ENCODE measurements around the gene TLE1. TPM values are rescaled to one million over a fixed set of nuclear protein-coding genes. Genes with fewer than 3 reads are reported as not detected.

Gene TLE1
- total and polyA plus RNA-seq, 9 of the 15 experiments (the other 6 are each of a cell fraction or from before 2014, with no cell fraction given) = 0.11 TPM; not detected in 8

- TF ChIP-seq ZBTB5 (IDR thresholded peaks at IDR 0.05) (no peak), SNIP1 (IDR thresholded peaks at IDR 0.05; ENCODE audit: low read depth) (no peak), ZNF699 (CRISPR knock-in tag; IDR thresholded peaks at IDR 0.05; ENCODE audit: insufficient replicate concordance) (no peak)
- TF ChIP-seq, protein P1, sequence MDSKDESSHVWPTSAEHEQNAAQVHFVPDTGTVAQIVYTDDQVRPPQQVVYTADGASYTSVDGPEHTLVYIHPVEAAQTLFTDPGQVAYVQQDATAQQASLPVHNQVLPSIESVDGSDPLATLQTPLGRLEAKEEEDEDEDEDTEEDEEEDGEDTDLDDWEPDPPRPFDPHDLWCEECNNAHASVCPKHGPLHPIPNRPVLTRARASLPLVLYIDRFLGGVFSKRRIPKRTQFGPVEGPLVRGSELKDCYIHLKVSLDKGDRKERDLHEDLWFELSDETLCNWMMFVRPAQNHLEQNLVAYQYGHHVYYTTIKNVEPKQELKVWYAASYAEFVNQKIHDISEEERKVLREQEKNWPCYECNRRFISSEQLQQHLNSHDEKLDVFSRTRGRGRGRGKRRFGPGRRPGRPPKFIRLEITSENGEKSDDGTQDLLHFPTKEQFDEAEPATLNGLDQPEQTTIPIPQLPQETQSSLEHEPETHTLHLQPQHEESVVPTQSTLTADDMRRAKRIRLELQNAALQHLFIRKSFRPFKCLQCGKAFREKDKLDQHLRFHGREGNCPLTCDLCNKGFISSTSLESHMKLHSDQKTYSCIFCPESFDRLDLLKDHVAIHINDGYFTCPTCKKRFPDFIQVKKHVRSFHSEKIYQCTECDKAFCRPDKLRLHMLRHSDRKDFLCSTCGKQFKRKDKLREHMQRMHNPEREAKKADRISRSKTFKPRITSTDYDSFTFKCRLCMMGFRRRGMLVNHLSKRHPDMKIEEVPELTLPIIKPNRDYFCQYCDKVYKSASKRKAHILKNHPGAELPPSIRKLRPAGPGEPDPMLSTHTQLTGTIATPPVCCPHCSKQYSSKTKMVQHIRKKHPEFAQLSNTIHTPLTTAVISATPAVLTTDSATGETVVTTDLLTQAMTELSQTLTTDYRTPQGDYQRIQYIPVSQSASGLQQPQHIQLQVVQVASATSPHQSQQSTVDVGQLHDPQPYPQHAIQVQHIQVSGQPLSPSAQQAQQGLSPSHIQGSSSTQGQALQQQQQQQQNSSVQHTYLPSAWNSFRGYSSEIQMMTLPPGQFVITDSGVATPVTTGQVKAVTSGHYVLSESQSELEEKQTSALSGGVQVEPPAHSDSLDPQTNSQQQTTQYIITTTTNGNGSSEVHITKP (IDR thresholded peaks at IDR 0.05; ENCODE audit: partially characterized antibody) = no peak
Observed at GRCh38 chr9:81683238-81683637, 6.1 kb downstream of the TLE1 start (continued).

DNA sequence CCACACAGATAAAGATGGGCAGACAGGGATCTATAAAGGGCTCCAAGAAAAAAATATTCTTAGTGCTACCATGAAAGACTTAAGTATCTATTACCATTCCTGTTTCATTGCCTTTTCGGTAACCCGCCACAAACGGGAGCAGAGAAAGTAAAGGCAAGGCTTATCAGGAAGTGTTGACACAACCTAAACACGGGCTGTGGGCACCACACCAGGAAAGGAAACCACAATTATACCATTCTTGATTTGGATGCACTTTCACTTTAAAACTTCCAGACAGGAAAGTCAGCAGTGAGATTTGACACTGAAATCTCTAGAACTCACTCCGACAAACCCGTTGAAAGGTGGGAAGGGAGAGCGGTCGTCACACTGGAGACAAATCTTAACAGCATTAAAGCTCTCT is 6.5 kb downstream of the TLE1 start:
- H3K36me3 ChIP-seq (ENCODE audit: control insufficient read depth, insufficient read depth, low read length) = no peaks in the 10 kb centered on the region
- H3K27me3 ChIP-seq (ENCODE audit: control insufficient read depth in 2 of 2, insufficient read depth in 2 of 2, low read length in 2 of 2) = no peaks in the 10 kb centered on the region
- H3K4me3 ChIP-seq = no peak overlapping the region
- H3K79me2 ChIP-seq (ENCODE audit: control insufficient read depth, insufficient read depth, low read length) = no peaks in the 10 kb centered on the region
- DNase-seq (ENCODE audit: extremely low read depth in 1 of 4, low spot score in 3 of 4) (no peak), ATAC-seq (no peak), FAIRE-seq (no peak)
- no peak overlapping the region for H3K9ac ChIP-seq (ENCODE audit: insufficient read depth in 1 of 2, low read depth in 2 of 2, low read length in 2 of 2)
- H3K9me3 ChIP-seq (replicated peaks; ENCODE audit: control insufficient read depth, insufficient read depth, low read depth, low read length) = no peaks in the 10 kb centered on the region
- intact Hi-C loops (cut with micrococcal nuclease) = no loop called here
- no peak overlapping the region for H3K27ac ChIP-seq (ENCODE audit: extremely low read depth, low read depth, low read length)
- no peaks in the 10 kb centered on the region for H3K9me1 ChIP-seq (ENCODE audit: control insufficient read depth, insufficient read depth, low read length)
- no peak overlapping the region for H3K4me2 ChIP-seq (ENCODE audit: insufficient read depth, low read length)
- H3K4me1 ChIP-seq (replicated peaks in 1 of 2; ENCODE audit: control insufficient read depth in 2 of 2, insufficient read depth in 2 of 2, low read length in 2 of 2) = no peaks in the 10 kb centered on the region
- 0% methylated on average over 6 of the region's 8 CpGs for WGBS (ENCODE audit: insufficient coverage, low coverage, missing lambda C conversion rate)
- H4K20me1 ChIP-seq (replicated peaks; ENCODE audit: control insufficient read depth, insufficient read depth, low read length) = no peaks in the 10 kb centered on the region
- BruUV-seq (replicated peaks) = no TSS peak
- POLR2A ChIA-PET = interaction anchor here (0.7 kb wide), 1 partner anchor 90 kb away, joined by 3 read pairs; no protein-coding TSS in a partner anchor
- CTCF ChIA-PET (ENCODE audit: low intra/inter-chr PET ratio) = no interaction called here
- no peak overlapping the region for H2AFZ ChIP-seq (ENCODE audit: low read depth, low read length)
- in situ Hi-C loops (cut with MboI) = no loop called here
- TF ChIP-seq TAF7 (tag; IDR thresholded peaks at IDR 0.05) (no peak), ZHX1 (conservative IDR thresholded peaks at IDR 0.05; ENCODE audit: low read length) (no peak), ZNF277 (CRISPR knock-in tag; IDR thresholded peaks at IDR 0.05; ENCODE audit: borderline replicate concordance) (no peak), ZZZ3 (IDR thresholded peaks at IDR 0.05) (no peak), ARID2 (IDR thresholded peaks at IDR 0.05) (no peak)
- TF ChIP-seq, protein P2, sequence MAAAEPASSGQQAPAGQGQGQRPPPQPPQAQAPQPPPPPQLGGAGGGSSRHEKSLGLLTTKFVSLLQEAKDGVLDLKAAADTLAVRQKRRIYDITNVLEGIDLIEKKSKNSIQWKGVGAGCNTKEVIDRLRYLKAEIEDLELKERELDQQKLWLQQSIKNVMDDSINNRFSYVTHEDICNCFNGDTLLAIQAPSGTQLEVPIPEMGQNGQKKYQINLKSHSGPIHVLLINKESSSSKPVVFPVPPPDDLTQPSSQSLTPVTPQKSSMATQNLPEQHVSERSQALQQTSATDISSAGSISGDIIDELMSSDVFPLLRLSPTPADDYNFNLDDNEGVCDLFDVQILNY (CRISPR knock-in tag; IDR thresholded peaks at IDR 0.05) = no peak
